Muscle of arm (tissue), 12 donors: Measurements from ENCODE around the gene GAL3ST2. TPM values are rescaled to one million over a fixed set of nuclear protein-coding genes. Genes with fewer than 3 reads are reported as not detected.

Experiments
- DNase-seq: peaks from one replicate; pipeline ENCODE4 v3.0.0-alpha.2; 2013
- polyA plus RNA-seq, 12 donors: library from polyadenylated mRNA; unstranded; fragments of 120-200 nt; gene quantifications; one replicate each; pipeline ENCODE4 v1.2.1, GENCODE V29; 2013; ENCODE audit not compliant: insufficient read length in 12 of 12

GAL3ST2 gene
- polyA plus RNA-seq, 12 donors, result 0.09 to 0.48 (median 0.21) TPM; not detected in 5

DNA sequence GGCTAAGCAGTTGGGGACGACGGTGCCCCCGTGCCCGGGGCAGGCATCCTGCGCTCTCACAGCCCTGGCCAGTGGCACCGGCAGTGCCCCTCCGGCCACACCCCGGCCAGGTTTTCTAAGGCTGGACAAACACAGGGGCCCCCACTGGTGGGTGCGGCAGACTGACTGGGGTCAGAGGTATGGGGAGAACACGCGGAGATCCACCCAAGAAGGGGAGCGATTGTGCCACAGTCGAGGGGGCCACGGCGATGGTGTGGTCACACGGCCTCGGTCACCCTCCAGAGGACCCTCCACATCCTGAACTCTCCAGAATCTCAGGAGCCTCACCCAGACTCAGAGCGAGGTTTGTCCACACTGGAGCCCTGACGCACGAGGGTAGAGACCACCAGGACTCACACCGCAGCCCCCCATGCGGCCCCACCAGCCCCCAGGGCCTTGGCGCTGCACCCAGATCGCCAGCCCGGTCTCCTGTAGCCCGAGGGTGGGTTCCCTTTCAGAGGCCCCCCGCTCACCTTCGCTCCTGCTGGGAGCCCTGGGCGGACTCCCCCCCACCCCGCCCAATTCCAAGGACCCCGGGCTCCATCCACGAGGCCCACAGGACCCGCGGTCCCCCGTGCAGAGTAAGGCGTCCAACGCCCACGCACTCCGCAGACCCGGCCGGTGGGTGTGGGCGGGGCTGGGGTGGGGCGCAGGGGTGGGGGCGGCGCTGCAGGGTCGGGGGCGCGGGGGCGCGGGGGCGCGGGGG, 66.9 kb downstream of the GAL3ST2 start:
- DNase-seq, result no peak

DNA sequence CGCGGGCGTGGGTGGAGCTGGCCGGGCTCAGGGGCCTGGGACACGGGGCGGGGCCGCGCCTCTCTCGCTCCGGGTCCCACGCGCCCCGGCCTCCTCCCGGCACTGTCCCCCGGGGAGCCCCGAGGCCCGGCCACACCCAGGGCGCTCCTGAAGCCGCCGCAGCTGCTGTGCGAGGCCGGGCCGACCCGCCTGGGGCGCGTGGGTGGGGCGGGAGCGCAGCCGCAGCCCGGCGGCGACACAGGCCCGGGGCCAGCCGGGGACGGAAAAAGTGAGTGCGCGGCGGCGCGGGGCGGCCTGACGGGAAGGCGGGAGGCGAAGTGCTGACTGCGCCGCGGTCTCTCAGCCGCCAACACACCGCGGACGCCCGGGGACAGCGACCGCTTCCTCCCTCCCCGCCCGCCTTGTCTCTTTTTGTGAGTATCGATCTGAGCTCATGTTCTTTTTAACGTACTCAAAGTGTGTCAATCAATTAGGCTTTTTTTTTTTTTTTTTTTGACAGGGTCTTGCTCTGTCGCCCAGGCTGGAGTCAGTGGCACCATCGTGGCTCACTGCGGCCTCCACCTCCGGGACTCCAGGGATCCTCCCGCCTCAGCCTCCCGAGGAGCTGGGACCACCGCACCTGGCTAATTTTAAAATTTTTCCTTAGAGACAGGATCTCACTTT, 67.6 kb downstream of the GAL3ST2 start:
- DNase-seq, result peak; percentile 86

DNA sequence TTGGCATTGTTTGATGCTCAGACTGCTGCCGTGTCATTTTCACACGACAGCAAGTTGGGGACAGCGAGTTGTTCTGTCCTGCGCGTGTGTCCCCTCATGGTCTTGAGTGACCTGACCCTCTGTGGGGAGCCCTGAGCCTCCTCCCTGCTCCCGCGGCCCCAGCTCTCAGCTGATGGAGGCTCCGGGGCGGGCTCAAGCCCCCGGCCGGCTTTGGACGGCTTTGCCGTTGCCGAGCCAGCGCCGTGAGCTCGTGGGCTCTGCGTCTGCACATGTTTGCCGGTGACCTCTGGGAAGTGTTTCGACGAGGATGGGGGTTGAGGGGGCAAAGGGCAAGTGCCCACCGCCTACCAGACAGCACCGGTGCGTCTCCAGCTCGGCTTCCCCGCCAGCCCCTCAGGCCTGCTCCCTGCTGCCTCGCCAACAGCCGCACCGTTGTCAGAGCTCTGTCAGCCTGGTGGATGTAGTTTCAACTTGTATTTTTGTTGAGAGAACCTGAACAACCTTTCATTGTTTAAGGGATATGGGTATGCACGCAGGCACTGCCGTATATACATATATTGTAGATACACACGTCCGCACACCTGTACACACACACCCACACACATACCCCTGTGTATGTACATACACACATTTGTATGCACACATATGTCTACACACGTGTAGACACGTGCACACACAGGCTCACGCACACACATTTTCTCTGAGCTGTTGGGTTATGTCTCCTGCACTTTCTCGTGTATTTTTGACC, 68.4 kb downstream of the GAL3ST2 start:
- no peak for DNase-seq

DNA sequence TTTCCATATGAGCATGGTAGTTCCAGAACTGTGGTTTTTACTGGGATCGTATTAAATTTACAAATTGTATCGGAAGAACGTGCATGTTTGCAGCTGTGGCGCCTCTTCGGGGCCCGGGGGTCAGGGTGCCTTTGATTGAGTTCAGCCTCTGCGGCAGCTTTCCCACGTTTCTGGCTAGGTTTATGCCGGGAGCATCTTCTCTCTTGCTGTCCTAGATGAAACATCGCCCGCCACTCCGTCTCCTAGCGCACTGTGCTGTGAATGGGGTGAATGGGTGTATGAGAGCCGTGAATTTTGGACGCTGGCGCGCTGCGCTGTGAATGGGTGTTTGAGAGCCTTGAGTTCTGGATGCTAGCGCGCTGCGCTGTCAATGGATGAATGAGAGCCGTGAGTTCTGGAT, 69.8 kb downstream of the GAL3ST2 start:
- DNase-seq, result no peak

DNA sequence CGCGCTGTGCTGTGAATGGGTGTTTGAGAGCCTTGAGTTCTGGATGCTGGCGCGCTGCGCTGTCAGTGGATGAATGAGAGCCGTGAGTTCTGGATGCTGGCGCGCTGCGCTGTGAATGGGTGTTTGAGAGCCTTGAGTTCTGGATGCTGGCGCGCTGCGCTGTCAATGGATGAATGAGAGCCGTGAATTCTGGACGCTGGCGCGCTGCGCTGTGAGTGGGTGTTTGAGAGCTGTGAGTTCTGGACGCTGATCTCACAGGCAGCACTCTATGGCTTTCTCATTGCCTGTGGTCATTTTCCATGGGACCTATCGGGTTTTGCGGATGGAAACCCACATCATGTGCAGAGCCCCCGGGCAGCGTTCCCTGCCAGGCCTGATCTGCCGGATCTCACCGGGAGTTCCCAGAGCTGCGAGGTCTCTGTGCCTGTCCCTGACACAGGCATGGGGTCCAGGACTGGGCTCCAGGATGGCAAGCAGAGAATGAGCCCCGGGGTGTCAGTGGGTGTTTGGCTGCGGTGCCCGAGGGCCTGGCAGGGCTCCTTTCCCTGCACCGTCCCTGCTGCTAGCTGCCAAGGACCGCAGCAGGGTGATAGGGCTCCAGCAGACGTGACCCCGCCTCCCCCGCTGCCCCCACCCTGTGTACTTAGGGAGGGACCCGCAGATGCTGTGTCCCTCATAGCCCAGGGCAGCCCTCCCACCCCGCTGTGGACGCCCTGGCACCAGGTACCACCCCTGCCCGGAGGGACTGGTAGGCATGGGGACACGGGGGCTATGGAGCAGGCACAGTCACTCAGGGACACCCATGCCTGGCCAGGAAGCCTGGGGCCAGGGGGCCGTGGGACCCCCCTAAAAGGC, 72.4 kb downstream of the GAL3ST2 start:
- DNase-seq, result no peak

DNA sequence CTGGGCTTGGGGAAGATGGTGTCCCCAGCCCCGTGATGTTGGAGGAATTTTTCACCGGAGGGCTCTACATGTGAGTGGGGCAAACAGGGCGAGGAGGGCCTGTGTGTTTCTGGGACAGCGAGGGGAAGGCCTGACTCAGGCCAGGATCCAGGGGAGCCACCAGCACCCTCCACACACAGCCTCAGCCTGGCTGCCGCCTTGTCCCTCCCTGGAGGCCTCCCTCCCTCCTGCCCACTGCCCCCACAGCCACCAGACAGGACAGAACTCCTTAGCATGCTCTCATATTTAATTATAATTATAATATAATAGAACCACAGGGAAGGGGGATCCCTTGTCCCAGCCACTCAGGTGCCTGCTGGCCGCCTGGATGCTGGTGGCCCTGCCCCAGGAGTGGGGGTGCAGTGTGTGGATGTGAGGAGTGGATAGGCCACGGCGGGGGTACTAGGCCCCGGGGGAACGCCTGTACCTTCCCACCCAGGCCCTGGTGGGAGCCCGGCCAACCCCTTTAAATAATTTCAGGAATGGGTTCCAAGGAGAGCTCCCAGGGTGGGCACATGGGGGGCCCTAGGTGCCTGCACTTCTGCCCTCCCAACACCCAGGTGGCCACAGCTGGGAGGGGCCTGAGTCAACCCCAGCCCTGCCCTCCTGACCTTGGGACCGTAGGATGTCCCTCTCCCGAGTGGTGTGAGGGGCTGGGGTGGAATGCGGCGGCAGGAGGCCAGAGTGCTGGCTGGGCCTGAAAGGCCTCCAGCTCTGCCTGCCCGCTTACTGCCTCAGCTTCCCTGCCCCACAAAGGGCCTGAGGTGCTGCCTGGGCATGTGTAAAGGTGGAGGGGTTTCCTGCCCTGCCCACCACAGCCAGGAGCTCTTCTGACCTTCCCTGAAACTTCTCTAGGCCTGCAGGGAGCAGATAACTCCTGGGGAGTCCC, 73.3 kb downstream of the GAL3ST2 start:
- no peak for DNase-seq

DNA sequence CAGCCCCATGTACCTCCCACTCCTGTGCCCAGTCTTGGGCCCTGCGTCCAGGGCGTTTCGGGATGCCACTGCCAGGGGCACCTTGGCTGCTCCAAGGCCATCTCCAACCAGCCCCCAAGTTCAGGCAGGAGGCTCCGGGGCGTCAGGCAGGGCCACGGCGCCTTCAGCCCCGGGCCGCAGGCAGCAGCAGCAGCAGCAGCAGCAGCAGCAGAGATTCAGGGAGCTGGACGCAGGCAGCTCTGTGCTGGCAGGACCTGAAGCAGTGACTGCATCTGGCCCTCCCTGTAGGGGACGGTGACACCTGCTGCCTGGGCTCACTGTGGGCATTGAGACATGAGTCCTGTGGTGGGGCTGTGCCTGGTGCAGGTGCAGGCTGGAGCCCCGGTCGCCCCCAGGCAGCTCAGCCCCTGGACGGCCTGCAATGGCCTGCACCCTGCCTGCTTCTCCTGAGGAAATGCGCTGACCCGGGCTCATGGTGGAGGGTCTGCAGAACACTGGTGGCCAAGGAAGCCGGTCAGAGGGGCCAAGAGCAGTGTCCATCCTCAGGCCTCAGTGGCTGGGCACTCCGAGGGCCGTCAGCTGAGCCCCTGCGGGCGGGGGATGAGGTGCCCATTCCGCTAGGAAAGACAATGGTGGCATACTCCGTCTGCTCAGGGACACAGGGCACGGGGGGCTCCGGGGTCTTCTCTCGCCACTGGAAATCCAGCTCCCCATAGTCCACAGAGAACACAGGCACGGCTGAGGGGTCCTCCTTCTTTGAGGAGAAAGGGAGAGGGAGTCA, 74.1 kb downstream of the GAL3ST2 start:
- no peak for DNase-seq

DNA sequence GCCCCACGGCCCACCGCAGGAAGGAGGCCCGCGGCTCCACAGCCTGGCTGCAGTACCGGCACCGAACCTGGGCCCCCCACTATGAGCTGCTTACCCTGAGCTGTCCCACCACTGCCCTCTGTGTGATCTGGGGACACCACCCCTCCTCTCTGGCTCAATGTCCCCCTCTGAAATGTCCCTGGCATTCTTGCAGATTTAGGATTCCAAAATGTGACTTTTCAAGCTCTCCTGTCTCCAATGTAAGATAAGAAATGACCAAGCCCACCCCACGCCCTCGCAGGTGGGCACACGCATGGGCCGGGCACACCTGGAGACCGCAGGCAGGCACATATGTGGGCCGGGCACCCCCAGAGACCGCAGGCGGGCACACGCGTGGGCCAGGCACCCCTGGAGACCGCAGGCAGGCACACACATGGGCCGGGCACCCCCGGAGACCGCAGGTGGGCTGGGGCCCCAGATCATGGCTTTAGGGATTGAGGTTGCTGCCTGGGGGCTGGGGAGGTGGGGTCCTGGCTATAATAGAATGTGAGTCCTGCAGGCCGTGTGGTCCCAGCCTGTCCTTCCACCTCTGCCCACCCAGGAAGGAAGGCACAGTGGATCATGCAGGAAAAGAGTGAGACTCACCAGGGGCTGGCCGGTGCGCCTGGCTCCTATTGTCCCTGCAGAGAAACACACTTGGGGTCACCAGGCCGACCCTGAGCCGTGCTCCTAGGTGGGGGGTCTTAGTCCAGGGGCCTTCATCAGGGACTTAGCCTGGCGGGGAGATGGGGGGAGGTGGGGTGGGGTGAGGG, 74.9 kb downstream of the GAL3ST2 start:
- no peak for DNase-seq

DNA sequence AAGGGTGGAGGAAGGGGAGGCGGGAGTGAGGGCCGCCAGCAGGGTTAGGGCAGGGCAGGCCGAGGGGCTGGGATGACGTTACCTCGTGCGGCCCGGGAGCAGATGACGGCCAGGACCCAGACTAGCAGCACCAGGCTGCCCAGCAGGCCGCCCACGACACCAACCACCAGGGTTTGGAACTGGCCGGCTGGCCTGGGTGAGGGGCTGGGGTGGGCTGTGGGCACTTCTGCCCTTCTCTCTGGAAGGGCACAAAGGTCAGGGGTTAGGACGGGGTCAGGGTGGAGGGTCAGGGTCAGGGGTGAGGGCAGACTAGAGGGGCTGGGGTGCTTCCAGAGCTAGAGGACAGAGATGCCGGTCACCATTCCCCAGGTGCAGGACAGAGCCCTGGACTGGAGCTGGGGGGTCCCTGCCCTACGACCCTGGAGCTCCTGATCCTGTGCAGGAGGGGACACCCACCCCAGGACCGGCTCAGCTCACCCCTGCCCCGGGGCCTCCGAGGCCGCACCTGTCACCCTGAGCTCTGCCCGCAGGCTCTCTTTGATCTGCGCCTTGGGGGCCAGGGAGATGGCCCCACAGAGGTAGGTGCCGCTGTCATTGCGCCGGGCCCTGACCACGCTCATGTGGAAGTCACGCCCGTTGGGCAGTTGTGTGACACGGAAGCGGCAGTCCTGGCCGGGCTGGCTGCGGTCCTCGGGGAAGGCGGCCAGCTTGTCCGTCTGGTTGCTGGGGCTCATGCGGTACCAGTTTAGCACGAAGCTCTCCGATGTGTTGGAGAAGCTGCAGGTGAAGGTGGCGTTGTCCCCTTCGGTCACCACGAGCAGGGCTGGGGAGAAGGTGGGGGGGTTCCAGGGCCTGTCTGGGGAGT, 75.7 kb downstream of the GAL3ST2 start:
- no peak for DNase-seq

DNA sequence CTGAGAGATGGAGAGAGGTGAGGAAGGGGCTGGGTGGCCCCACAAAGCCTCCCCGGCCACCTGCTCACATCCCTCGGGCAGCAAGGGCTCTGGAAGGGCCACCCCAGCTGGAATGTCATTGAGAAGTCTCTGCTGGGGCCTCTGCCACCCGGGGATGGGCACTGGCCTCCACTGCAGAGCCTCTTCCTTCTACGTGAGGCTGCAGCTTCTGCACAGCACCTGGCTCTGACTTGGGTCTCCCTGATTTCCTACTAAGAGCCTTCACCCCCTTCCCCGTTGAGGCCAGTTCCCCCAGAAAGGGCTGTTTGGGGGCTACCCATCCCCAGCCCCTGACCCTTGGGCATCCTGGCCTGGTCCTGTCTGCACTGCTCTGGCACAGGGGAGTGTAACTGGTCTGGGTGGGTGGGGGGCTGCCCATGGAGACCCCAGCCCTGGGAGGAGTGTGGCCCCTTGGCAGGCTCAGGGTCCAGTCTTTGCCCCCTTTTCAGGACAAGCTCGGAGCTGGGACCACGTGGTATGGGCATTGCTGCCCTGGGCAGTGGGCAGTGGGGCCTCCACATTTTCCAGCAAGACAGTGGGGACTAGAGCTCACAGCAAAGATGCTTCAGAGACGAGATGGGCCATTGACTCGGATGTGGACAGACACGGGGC, 76.5 kb downstream of the GAL3ST2 start:
- no peak for DNase-seq

Other genes with a start within 250 kb of the GAL3ST2 start
- gene BOK, start 218.1 kb upstream of the GAL3ST2 start, polyA plus RNA-seq, result 10 to 100 TPM in 11 of 12 donors, not detected in 1; 25.0 to 77.5 (median 49.0) TPM
- 10 to 100 TPM in 11 of 12 donors, not detected in 1; 31.7 to 51.7 (median 36.8) TPM for gene THAP4, start 139.7 kb upstream of the GAL3ST2 start, polyA plus RNA-seq
- 10 to 100 TPM in 11 of 12 donors, not detected in 1; 37.2 to 66.5 (median 50.2) TPM for gene ATG4B, start 139.1 kb upstream of the GAL3ST2 start, polyA plus RNA-seq
- 10 to 100 TPM in 11 of 12 donors, not detected in 1; 19.5 to 40.7 (median 24.9) TPM for gene DTYMK, start 90.0 kb upstream of the GAL3ST2 start, polyA plus RNA-seq
- 10 to 100 TPM in 11 of 12 donors, not detected in 1; 17.0 to 37.0 (median 23.5) TPM for gene ING5, start 74.8 kb upstream of the GAL3ST2 start, polyA plus RNA-seq
- 10 to 100 TPM in 11 of 12 donors, not detected in 1; 14.2 to 34.5 (median 19.8) TPM for gene D2HGDH, start 42.2 kb upstream of the GAL3ST2 start, polyA plus RNA-seq
- 10 to 100 TPM in 1 of 12 donors, 1 to 10 TPM in 10, not detected in 1; 2.3 to 27.3 (median 4.5) TPM for gene NEU4, start 32.4 kb downstream of the GAL3ST2 start, polyA plus RNA-seq
- gene PDCD1, start 82.1 kb downstream of the GAL3ST2 start, polyA plus RNA-seq, result under 1 TPM in 6 of 12 donors, not detected in 6; 0.12 to 0.68 (median 0.17) TPM
- not detected for gene RTP5, start 92.9 kb downstream of the GAL3ST2 start, polyA plus RNA-seq